HG02981 (cell line): ENCODE results near the gene HCN2.
"Not testable (repeated sequence)": the region's sequence is repeated elsewhere in the genome, so short reads cannot be mapped to it uniquely, and the experiment has no call there.

Source experiments
- ATAC-seq: cut with Tn5 transposase; IDR thresholded peaks from one replicate; pipeline ENCODE4 v1.9.1; 2021; ENCODE audit warnings: mild to moderate bottlenecking, moderate library complexity; ENCODE audit not compliant: unreplicated experiment

HCN2 gene

DNA sequence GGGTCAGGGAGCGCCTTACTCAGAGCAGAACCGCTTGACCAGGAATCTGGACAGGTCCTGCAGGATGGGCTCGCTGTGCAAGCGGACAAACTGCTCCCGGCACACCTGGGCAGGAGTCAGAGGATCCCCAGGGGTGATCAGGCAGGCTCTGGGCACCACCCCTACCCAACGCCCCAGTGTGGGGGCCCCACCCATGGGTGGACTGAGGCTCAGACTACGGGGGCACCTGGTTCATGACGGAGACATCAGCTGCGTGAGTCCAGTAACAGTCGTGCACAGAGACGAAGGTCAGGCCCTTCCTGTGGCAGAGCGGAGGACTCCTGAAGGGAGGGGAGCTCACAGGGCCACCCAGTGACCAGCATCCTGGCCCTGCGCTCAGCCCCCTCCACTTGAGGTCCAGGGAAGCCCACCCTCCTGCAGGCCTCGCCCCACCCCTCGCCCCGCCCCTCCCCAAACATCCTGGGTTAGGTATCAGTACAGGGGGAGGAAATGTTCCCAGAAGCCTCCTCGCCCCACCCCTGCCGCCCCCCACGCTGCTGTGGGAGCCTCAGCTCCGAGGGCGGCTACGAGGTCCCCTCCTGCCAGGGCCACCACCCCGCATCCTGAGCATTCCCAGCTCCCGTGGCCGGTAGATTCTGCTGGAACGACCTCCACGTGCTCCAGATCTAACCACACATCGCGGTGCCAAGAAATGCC is 28.0 kb downstream of the HCN2 start:
- ATAC-seq = no peak

- ATAC-seq = no peak
These were observed 28.6 kb downstream of the HCN2 start for GRCh38 chr19:618247-618619.

GRCh38 chr19:618674-619285 is 29.1 kb downstream of the HCN2 start:
- ATAC-seq = no peak

- ATAC-seq = no peak
These were observed 29.8 kb downstream of the HCN2 start for GRCh38 chr19:619286-620002.

DNA sequence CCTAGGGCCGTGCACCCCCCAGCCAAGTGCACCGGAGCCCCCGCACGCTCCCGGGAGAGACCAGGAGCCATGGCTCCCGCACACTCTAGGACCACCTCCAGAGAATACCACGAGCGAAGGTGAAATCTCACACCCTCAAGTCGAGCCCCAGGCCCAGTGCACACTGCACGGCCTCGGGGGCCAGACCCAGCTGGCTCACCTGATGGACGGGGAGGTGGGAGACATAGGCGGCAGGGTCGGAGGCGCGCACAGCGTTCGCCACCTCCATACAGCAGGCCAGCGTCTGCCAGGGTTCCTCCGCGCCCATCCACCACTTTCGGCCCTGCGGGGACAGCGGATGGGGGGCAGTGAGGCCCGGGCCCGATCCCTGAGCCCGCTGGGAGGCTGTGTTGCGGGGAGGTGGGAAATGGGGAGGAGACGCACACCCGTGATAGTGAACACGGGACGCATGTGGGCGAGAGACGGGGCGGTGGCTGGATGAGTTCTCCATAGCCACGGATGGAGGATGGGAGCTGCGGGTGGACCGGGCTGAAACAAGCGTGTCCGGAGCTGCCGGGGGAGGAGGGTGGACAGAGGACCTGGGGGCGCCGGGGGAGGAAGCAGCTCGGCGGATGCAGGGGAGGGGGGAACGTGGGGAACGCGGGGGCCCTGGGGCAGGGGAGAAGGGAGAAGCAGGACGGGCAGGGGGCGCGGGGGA is 30.6 kb downstream of the HCN2 start:
- no peak for ATAC-seq

GRCh38 chr19:621191-621590 is 31.5 kb downstream of the HCN2 start:
- ATAC-seq = not testable (repeated sequence)

DNA sequence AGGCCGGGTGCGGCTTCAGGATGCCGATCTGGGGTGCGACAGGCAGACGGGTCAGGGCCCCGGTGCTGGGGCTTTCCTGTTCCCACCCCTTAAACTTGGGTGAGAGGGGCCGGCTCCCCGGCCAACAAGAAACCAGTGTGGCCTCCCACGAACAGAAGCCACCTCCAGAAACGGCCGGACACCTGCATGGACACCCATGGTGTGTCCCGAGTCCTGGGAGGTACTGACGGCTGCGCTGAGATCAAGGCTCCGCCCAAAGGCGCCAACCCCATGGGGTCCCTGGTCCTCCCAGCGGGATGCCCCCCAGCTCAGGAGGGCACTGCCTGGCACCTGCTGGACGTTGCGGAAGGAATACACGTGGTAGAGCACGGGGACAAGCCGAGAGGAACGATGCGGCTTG is 32.1 kb downstream of the HCN2 start:
- ATAC-seq = no peak

DNA sequence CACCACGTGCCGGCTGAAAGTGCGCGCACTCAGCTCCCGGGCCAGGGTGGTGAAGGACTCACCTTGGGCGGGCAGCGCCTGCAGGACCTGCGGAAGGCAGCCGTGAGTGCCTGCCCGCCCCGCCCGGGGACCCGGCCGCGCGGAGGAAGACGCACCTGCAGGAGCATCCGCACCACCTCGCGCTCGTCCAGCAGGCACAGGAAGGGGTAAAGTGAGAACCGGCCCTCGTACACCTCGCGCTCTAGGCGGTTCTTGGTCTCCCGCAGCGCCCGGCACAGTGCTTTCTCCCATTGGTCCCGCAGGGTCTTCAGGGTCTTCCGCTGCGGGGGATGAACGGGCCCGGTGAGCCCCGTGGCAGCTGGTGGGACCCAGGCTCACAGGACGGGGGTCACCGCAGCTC is 33.0 kb downstream of the HCN2 start:
- ATAC-seq = no peak

GRCh38 chr19:623175-623916 is 33.7 kb downstream of the HCN2 start:
- ATAC-seq = no peak

GRCh38 chr19:623974-624373 is 34.3 kb downstream of the HCN2 start:
- no peak for ATAC-seq

DNA sequence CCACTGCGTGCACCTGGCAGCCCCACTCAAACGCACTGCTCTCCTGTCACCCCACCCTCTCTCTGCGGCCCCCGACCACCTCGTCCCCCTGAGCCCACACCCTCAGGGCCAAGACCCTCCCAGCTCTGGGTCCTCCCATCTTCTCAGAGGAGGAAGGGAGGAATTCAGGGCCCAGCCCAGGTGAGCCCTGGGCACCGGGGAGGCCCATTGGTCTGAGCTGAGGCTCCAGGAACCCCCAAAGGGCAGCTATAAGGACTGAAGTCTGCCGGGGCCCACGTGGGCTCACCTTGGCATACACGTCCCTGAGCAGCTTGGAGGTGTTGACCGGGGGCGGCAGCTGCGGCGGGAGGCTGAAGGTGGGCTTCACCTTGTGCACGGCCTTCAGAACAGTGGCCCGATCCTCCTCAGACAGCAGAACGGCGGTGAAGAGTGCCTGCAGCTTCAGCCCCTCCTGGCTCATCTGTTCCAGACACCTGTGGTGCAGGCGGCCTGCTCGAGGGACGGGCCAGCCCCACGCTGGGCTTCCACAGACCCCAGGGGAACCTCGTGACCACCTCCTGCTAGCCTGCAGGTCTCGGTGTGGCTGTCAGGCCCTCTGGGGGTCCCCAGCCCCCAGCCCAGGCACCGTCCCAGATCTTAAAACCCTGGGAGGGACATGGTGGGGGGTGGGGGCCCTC is 34.9 kb downstream of the HCN2 start:
- ATAC-seq = no peak

DNA sequence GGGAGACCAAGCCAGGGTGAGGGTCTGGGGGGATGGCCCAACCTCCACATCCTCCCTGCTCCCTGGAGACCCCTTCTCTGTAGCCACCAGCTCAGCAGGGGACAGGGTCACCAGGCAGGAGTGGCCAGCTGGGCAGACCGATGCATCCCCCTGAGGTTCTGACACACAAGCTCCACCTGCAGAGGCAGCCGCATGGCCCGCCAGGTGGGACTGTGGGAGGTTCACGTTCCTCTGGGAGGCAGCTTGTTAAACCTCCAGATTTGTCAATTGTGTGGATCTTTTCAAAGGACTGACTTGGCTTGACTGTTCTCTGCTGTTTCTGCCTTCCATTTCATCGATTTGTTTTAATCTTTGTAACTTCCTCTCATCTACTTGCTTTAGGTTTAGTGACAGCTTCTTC is 35.6 kb downstream of the HCN2 start:
- ATAC-seq = no peak

- not testable (repeated sequence) for ATAC-seq
These were observed 36.9 kb downstream of the HCN2 start for GRCh38 chr19:626566-626965.

- ATAC-seq = no peak
These were observed 38.5 kb downstream of the HCN2 start for GRCh38 chr19:628168-628567.

GRCh38 chr19:629515-629914 is 39.8 kb downstream of the HCN2 start:
- not testable (repeated sequence) for ATAC-seq

GRCh38 chr19:629961-630714 is 40.5 kb downstream of the HCN2 start:
- ATAC-seq = no peak

GRCh38 chr19:632579-633067 is 42.9 kb downstream of the HCN2 start:
- peak; percentile 26 for ATAC-seq

DNA sequence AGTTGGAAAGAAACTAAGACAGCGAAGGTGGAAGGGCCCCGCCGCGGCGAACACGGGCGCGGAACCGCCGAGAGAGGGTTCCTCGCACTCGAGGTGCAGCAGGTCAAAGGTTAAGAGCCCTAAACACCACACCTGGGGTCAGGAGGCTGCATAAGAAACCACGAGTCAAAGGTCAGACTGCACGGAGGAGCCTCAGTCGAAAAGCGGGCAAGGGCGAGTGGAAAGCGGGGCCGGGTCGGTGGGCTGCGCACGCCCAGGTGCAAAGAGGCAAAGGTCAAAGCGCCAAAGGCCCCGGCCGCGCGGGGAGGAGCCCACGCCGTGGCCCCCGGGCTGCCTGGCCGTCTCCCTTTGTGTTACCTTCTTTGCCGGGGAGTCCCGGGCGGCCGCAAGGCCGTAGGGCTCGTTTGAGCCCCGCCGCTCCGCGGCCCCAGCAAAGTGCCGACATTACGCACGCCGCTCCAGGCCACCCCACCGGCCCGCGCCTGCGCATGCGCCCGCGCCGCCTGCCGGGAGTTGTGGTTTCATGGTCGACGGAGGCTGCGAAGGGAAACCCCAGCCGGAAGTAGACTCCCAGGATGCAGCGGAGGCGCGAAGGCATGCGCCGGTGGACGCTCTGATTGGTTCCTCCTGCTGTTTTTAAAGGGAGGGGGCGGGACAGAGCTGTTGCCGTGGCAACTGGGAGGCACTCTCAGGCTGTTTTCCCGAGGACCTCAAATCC is 43.5 kb downstream of the HCN2 start, which contains the start of gene POLRMT:
Gene POLRMT (minus strand): TSS at position 470 of the 718 bp plus-strand sequence. CDS start 25 bp downstream, at position 445.
- peak; percentile 86 for ATAC-seq
